Hepatic stellate cell (primary cell): ENCODE data around the gene PHGDH.

Experiments used
- DNase-seq: peaks from one replicate; pipeline ENCODE4 v3.0.0; 2011; ENCODE audit warnings: low spot score

PHGDH gene

DNA sequence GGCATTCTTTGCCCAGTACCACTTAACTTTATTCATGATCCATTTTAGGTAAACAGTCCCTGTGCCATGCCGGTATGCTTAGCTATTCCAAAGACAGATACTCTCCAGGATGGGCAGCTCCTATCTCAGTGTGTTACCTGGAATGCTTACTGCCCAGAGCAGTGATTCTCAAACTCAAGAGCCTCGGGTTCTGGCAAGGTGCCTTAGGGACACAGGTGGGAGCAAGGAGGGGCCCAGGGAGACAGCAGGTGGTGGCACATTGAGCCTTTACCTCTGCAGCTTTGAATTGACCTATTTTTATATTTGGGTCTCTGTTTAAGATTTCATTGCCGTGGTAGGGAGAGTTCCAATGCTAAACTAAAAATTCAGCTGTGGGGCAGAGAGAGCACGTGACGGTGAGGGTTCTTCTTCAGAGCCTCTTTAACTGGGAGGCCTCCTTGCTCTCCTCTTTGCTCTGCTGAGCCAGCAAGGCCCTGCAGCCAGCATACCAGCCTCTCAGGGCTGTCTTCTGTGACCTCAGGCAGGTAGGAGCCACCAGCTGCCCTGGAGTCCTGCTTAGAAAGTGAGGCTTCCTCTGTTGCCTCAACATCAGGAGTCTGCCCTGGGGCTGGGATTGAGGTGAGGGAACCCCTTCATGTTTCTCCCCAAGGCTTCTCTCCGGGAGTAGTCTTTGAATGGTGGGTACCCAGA is 20.2 kb downstream of the PHGDH start:
- DNase-seq = no peak

DNA sequence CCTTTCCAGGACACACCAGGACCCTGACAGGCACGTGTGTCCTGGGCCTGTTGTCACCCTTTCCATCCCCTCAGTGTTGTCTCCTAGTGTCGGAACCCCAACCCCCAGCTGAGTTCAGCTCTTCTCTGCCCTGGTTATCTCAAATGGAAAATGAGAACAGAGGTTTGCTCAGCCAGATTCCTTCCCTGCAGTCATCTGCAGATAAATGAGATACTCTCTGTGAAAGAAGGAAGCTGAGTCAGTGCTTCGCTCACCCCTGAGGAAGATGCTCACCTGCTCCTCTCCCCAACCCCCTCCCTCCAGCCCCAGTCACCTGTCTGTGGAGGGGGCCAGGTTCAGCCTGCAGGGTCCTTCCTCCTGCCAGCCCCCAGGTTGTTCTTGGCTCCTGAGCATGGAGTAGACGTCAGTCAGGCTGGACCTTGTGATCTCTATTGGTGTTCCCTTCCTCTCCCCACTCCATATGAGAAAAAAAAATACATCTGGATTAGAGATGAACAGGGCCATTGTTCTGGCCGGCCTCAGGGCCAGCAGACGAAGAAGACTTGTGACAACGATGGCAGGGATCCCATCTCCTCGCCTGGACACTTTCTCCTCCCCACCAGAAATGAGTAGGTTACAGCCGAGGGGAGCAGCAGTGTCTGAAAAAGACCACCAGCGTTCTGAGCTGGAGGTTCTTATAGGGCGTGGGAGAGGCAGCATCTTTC is 20.9 kb downstream of the PHGDH start:
- DNase-seq = no peak

DNA sequence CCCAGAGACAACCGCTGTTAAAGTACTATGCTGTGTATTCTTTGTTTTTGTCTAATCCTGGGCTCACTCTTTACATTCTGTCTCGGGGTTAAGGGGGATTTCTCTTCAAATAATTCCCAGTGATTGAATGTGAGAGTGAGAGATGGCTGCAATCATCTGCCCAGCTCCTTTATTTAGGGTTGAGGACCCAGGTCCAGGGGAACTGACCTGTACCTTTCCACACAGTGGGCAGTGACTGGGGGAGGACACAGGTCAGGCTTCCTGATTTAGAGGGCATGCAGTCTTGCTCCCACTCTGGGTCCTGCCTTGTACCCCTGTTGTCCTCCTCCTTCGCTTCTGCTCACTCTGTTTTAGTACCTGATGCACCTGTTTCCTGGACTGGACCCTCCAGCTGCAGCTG is 22.0 kb downstream of the PHGDH start:
- no peak for DNase-seq

DNA sequence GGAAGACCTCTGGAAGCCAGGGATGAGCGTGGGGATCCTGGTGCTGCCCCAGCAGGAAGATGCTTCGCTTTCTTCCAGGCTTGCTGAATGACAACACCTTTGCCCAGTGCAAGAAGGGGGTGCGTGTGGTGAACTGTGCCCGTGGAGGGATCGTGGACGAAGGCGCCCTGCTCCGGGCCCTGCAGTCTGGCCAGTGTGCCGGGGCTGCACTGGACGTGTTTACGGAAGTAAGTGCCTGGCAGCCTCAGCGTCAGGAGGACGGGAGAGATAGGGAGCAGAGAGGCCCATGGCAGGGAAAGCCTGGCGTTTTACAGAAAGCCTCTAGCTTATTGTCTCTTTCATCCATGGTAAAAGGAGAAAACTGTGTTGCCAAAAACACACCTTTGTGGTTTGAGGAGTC is 23.5 kb downstream of the PHGDH start:
- DNase-seq = no peak

DNA sequence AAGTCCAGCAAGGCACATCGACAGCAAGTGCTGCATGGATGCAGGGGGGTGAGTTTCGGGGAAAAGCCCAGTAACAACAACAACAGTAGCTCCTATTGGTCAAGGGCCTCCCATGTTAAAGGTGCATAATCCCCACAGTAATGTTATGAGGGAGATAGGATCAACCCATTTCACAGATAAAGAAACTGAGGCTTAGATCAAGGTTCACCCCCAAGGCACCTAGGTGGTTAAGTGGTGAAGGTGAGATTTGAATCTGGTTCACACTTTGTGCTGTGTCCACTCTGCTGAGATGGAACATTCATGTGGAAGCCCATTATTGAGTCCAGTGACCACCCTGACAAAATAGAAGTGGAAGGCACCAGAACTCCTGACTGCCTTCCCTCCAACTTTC is 24.9 kb downstream of the PHGDH start:
- no peak for DNase-seq

DNA sequence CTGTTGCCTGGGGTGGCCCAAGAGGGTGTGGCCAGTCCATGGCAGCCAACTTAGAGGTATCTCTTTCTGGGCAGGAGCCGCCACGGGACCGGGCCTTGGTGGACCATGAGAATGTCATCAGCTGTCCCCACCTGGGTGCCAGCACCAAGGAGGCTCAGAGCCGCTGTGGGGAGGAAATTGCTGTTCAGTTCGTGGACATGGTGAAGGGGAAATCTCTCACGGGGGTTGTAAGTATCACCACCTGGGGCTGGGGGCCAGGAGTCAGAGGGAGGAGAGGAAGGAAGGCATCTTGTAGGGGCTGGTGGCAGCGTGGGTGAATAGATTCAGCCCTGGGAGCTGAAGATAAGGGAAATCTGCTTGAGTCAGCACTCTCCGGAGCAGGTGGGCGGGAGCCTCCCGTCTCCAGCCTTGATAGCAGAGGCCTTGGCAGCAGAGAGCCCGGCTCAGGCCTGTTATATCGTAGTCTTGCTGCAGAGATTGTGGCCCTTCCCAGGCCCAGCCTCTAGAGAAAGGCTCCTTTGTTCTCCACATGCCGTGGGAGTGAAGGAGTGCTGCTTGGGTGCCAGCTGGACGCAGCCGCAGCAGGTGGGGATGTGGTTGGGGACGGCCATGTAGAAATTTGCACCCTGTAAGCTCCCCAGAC is 25.4 kb downstream of the PHGDH start:
- DNase-seq = no peak

DNA sequence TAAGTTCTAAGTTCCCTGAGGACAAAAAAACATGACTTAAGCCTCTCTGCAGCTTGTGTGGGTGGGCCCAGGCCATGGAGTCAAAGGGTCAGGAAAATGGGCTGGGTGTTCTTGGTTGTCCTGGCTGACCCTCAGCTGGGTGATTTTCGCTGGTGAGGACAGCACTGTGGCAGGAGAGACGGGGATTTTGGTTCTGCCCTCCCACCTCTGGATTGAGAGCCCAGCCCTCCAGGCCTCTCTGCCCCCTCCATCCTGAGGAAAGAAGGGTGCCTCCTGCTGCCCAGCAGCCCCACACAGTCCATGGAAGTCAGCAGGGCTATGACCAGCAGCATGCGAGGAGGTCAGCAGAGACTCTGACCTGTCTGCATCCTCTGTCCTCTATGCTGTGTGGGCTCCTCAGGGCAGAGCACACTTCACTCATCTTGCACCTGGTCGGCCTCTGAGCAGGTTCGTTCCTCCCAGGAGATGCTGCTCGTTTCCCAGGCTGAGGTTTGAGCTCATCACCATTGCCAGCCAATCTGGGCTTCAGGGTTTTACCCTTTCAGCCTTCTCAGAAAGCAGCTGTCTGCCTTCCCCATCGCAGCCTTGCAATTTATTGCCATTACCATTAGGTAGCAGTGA is 26.5 kb downstream of the PHGDH start:
- no peak for DNase-seq

DNA sequence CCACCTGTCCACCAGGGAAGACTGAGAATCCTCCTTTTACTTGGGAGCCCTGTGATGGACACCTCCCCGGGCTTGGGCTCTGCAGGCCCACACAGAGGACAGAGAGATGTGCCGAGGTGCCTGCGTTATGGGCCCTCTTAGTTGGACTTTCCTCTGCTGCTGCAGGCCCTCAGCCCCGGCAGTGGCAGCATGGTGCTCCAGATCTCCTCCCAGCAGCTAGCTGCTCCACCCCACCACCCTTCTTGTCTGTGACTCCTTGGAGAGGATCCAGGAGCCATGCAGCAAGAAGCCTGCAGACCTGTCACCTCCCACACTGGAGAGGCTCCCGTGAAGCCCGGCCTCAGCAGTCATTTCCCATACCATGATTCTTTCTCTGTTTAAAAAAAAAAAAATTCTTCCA is 27.4 kb downstream of the PHGDH start:
- no peak for DNase-seq

DNA sequence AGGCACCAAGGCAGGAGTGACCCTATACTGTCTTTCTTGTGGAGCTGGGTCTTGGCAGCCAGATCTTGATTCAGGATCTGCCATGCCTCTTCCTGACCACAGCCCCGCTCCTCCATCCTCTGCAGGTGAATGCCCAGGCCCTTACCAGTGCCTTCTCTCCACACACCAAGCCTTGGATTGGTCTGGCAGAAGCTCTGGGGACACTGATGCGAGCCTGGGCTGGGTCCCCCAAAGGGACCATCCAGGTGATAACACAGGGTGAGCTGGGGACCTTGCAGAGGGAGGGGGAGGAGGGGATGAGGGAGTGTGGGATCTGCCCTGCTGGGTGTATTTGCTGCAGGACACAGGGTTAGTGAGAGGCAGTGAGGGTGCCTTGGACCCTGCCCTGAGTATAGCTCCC is 28.5 kb downstream of the PHGDH start:
- DNase-seq = no peak

DNA sequence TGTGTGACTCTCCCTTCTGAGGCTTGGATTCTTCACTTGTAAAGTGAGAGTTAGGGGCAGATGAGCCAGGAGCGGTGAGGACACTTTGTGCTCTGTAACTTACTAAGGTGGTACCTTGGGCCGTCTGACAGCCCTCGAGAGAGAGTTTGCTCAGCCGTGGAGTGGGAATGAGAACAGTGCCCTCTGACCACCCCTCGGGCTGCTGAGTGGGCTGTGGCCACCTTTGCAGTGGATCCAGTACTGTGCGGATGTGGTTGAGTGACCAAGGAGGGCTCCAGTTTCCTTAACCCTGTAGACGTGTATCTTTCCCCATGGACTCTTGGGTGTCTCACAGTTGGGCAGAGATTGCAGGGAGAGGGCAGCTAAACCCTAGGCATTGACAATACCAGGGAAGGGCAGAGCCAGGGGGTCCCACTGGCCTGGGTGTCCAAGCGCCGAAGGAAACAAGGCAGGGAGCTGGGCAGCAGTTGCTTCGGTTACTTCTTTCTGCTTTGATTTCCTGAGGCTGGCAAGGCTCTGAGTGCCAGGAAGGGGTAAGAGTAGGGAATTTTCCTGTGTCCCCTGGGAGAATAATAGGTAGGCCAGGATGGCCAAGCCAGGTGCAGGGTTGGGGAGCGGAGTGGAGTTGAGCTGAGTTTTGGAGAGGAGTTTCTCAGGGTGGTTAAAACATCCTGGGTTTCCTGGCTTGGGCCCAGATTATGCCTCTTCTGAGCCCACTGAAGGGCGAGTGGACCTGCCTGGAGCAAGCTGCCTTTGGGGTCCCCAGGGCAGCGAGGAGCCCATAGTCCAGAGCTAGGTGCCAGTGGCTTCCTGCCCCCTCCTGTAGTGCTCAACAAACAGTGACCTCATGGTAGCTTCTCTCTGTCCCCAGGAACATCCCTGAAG is 29.4 kb downstream of the PHGDH start:
- no peak for DNase-seq

DNA sequence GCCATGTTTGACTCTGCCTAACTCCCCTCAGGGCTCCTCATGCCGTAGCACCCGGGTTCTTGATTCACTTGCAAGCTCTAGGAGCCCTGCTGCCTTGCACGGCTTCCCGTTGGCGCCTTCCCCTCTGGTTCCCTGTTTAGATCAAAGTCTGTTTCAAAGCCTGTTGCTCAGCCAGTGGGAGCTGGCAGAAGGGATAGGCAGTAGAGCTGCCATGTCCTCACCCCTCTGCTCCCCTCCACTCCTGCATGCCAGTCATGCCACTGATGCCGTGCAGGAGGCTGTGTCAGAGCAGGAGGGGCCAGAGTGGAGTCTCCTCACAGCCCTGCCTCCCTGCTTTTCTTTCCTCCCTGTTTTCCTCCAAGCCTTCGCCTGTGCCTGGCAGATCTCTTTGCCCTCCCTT is 30.5 kb downstream of the PHGDH start:
- DNase-seq = peak; percentile 27

DNA sequence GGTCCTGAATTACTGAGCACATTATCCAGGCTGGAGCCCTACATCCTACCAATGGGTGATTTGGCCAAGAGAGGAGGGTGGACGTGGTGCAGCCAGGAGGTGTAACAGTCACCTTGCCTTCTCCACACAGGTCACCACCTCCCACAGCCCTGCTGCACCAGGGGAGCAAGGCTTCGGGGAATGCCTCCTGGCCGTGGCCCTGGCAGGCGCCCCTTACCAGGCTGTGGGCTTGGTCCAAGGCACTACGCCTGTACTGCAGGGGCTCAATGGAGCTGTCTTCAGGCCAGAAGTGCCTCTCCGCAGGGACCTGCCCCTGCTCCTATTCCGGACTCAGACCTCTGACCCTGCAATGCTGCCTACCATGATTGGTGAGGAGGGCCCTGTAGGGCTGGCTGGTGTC is 30.9 kb downstream of the PHGDH start:
- no peak for DNase-seq

DNA sequence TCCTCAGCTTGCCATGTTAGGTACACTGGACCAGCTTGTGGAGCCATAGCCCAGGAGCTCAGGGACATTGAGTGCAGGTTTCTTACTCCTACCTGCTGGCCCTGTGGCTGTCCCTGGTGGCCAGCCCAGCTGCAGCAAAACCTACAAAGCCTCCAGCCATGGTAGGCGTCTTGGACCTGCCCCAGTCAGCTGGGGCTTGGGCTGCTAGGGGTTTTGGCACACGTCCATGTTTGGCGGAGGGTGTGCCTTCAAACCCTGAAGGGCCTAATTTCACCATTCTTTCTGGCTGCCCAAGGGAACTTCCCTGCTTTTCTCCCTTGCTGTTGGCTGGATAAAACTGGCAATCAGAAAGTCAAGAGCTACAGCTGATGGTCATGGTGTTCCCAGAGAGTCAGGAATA is 31.6 kb downstream of the PHGDH start:
- DNase-seq = no peak

DNA sequence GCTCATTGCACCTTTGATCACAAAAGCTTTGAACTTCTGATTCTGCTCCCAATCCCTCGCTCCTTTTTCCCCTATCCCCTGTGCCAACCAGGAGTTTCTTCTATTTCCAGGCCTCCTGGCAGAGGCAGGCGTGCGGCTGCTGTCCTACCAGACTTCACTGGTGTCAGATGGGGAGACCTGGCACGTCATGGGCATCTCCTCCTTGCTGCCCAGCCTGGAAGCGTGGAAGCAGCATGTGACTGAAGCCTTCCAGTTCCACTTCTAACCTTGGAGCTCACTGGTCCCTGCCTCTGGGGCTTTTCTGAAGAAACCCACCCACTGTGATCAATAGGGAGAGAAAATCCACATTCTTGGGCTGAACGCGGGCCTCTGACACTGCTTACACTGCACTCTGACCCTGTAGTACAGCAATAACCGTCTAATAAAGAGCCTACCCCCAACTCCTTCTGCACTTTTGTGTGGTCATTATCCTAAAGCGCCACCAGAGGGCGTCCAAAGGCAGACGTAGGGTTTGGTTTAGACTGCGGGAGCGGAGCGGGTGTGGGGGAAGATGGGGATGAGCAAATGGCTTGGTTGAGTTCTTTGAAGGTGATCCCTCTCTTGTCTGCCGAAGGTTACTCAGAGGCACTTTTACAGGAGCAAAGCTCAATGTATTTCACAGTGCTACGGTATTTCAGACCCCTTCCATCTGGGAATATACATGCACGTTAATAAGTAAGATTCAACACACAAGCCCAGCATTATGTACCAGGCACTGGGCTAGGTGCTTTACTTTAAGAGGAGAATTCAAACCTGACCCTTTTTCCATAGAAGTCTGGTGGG is 32.3 kb downstream of the PHGDH start:
- DNase-seq = peak; percentile 70

DNA sequence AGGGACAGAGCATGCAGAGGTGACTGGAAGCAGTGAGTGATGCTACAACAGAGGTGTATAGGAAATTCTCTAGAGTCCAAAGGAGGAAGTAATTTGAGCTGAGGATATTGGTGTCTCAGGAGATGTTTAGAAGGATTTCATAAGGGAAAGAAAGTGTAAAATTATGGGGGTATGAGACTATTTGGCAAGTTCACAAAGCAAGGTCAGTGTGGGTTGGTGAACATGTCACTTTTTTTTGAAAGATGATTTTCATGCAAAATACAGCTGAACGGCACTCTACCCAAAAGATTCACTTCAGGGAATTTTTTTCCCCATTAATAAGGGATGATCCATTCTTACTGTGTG is 32.8 kb downstream of the PHGDH start:
- DNase-seq = no peak

DNA sequence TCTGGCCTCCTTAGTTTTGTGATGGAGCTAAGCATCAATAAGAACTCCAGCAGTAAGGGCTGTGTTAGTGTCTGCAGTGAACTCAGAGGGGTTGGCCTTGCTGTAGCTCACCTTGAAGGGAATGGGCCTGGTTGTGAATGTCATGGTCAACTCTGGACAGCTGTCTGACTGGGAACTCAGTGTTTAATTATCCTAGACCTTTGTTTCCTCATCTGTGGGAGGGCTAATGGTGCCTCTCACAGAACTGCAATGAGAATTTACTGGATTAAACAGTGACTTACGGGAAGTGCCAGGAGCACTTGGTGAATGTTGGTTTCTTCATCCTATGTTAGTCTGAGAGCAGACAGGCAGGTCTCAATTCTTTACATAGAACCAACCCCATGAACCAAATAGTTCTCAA is 33.3 kb downstream of the PHGDH start:
- DNase-seq = no peak

DNA sequence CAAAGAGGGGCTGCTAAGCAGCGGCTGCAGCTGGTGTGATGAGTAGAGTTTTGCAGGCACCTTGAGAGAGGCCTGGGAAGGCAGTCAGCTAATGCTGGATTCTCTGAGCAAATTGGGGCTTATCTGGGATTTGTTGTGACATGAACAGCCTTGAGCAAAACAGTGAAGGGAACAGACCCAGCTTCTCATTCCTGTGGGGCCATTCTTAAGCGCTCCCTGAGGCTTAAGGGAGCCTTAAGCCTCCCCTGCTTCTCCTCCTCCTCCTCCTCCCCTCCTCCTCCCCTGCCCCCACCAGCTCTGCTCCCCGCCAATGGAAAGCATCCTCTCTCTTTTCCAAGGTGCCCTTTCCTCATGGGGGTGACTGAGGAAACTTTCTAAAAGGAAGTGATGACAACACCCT is 35.7 kb downstream of the PHGDH start:
- no peak for DNase-seq

DNA sequence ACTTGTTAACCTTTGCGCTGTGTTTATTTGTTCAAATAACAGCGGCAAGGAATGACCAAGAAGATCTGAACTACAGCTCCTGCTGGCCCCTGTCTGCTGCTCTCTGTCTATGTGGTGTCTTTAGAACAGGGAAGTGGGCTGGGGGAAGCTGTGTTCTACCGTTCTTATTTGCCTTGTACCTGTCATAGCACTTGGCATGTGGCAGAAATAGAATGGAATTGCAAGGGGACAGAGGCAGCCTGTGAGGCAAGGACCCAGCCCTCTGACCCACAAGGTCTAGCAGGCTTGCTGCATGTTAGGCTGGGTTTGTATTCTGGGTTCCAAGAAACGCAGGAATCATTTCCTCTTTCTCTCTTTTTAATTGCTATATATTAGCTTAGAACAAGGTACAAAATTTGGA is 36.3 kb downstream of the PHGDH start:
- DNase-seq = no peak

DNA sequence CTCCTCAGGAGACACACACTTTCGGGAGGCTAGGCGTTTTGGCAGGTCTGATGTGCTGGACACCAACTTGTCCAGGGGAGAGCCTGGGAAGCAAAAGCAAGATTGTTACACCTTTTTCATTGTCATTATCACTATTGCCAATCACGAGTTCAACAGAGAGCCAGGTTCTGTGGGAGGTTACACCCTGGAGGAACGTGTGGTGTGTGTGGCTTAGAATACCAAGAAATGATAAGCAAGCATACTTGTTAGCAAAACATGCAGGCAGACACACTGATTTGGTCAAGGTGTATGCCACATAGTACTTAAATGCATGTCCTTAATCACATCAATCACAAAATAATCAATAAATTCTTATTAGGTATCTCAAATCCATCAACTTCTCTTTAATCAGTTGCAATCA is 40.9 kb downstream of the PHGDH start:
- DNase-seq = no peak

DNA sequence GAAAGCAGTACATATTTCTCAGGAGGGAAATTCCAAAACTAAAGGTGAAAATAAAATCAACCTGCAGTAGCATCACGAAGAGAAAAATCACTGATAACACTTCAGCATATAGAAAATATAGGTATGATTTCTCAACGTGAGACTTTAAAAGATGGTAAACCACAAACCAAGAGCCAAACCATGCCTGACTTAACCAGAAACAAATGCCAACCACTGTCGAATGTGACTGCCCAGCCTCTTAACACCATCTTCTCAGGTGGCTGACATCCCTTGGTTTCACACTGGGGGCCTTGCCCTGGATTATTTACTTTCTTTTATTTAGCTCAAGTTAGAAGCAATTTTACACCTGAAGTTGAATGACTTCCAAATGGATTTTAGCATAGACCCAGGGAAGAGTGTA is 46.9 kb downstream of the PHGDH start:
- DNase-seq = no peak

DNA sequence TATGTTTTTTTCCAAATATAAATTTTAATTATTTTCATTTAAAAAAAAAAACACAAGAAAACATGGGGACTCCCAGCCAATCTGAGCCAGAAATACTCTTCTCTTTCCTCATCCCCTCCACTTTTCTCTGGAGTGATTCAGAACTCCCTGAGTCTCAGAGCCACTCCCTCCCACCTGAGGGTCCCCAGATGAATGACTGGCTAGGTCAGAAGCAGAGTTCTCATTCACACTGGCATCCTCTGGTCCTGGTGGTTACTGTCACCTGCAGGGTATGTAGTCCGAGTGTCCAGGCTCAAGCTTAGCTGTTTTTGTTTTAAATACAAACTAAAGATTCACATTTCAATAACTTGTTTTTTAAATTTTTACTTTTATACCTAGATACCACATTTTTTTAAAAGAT is 50.7 kb downstream of the PHGDH start:
- no peak for DNase-seq
